Caco-2 (cell line): ENCODE results near the gene ITLN1. TPM values are rescaled to one million over a fixed set of nuclear protein-coding genes. Genes with fewer than 3 reads are reported as not detected.

Experiments used
- BruUV-seq: library from RNA; stranded (reverse); fragments of 400-500 nt; replicated peaks from 2 replicates; lab custom pipeline; 2021; lab: Mats Ljungman, UMichigan
- CTCF ChIA-PET: fragments of 300-600 bp; sonication (Branson Sonifier 250); formaldehyde crosslinking; loops from one replicate; lab custom pipeline; 2022; ENCODE audit warnings: antibody characterized with exemption; lab: Charles Lee
- POLR2A ChIA-PET: fragments of 300-600 bp; sonication (Branson Sonifier 250); formaldehyde crosslinking; loops from one replicate; lab custom pipeline; 2022; ENCODE audit warnings: antibody characterized with exemption; lab: Charles Lee
- DNase-seq, 2 experiments: peaks; one replicate each; pipeline versions ENCODE4 v3.0.0 to v3.0.0-alpha.2; 2020 to 2022
- H3K27me3 ChIP-seq: replicated peaks from 2 replicates; pipeline ENCODE4 v1.6.0; 2011; ENCODE audit warnings: low read length; ENCODE audit not compliant: control insufficient read depth, insufficient read depth
- H3K36me3 ChIP-seq: 2 replicates; pipeline ENCODE4 v1.5.1; 2011; ENCODE audit warnings: low read length; ENCODE audit not compliant: control insufficient read depth, insufficient read depth
- H3K4me1 ChIP-seq: fragments of 250-450 bp; sonication (Bioruptor Pico); 2 replicates; pipeline ENCODE4 v1.5.1; 2020; ENCODE audit warnings: mild to moderate bottlenecking
- H3K4me3 ChIP-seq: 2 replicates; pipeline ENCODE4 v1.5.1; 2011; ENCODE audit warnings: low read depth, mild to moderate bottlenecking, control low read depth, low read length
- H3K9me3 ChIP-seq: fragments of 250-450 bp; sonication (Bioruptor Pico); 2 replicates; pipeline ENCODE4 v1.5.1; 2020; ENCODE audit warnings: mild to moderate bottlenecking, moderate library complexity
- H3K27ac Mint-ChIP-seq: one replicate; pipeline ENCODE4 v1.8.0; 2022; ENCODE audit warnings: mixed read lengths; ENCODE audit not compliant: unreplicated experiment
- H3K27me3 Mint-ChIP-seq: one replicate; pipeline ENCODE4 v1.8.0; 2022; ENCODE audit warnings: mixed read lengths; ENCODE audit not compliant: insufficient read depth, unreplicated experiment
- H3K36me3 Mint-ChIP-seq: one replicate; pipeline ENCODE4 v1.8.0; 2022; ENCODE audit warnings: mild to moderate bottlenecking, mixed read lengths; ENCODE audit not compliant: insufficient read depth, unreplicated experiment
- H3K4me1 Mint-ChIP-seq: one replicate; pipeline ENCODE4 v1.8.0; 2022; ENCODE audit warnings: low read depth, mixed read lengths; ENCODE audit not compliant: unreplicated experiment
- H3K4me3 Mint-ChIP-seq: one replicate; pipeline ENCODE4 v1.8.0; 2022; ENCODE audit warnings: mild to moderate bottlenecking, moderate library complexity, mixed read lengths; ENCODE audit not compliant: unreplicated experiment
- H3K9me3 Mint-ChIP-seq: one replicate; pipeline ENCODE4 v1.8.0; 2022; ENCODE audit warnings: mixed read lengths; ENCODE audit not compliant: unreplicated experiment
- intact Hi-C: fragments of 100-400 bp; cut with micrococcal nuclease; formaldehyde crosslinking; loops from one replicate; pipeline ENCODE4 v1.10.0; 2022; ENCODE audit not compliant: unreplicated experiment
- total RNA-seq: library from RNA; stranded (reverse); gene quantifications from 2 replicates; pipeline ENCODE4 v1.2.3, GENCODE V29; 2022
- TF ChIP-seq, protein P1 (sequence below), 2 experiments: fragments of 200-600 bp in 1 of 2; IDR thresholded peaks; 1 replicate in 1 of 2; 2 replicates in 1 of 2; pipeline versions ENCODE4 v1.5.1 to v1.8.0; 2011 to 2022; ENCODE audit warnings: antibody characterized with exemption in 1 of 2, control low read depth in 1 of 2, inconsistent platforms in 1 of 2, low read depth in 1 of 2, low read length in 1 of 2, mild to moderate bottlenecking in 1 of 2, moderate library complexity in 1 of 2; ENCODE audit not compliant: insufficient read depth in 1 of 2, severe bottlenecking in 1 of 2, unreplicated experiment in 1 of 2

ITLN1 gene
- total RNA-seq, 1 experiment from 2014 or later, result not detected

- no TSS peak for BruUV-seq
- Mint-ChIP-seq H3K27me3 (no peaks in the 10 kb centered on the region), H3K27ac (no peak overlapping the region), H3K4me3 (no peak overlapping the region), H3K4me1 (peaks cover 30% of the 10 kb centered on the region), H3K9me3 (peaks cover 12% of the 10 kb centered on the region), H3K36me3 (no peaks in the 10 kb centered on the region)
- Histone ChIP-seq H3K4me3 (no peak overlapping the region), H3K27me3 (no peaks in the 10 kb centered on the region), H3K4me1 (peaks cover 10% of the 10 kb centered on the region), H3K36me3 (no peaks in the 10 kb centered on the region), H3K9me3 (no peaks in the 10 kb centered on the region)
- POLR2A ChIA-PET, result no interaction called here
- intact Hi-C loops, result no loop called here
- CTCF ChIA-PET, result no interaction called here
- DNase-seq, result no peak
- TF ChIP-seq, protein P1, sequence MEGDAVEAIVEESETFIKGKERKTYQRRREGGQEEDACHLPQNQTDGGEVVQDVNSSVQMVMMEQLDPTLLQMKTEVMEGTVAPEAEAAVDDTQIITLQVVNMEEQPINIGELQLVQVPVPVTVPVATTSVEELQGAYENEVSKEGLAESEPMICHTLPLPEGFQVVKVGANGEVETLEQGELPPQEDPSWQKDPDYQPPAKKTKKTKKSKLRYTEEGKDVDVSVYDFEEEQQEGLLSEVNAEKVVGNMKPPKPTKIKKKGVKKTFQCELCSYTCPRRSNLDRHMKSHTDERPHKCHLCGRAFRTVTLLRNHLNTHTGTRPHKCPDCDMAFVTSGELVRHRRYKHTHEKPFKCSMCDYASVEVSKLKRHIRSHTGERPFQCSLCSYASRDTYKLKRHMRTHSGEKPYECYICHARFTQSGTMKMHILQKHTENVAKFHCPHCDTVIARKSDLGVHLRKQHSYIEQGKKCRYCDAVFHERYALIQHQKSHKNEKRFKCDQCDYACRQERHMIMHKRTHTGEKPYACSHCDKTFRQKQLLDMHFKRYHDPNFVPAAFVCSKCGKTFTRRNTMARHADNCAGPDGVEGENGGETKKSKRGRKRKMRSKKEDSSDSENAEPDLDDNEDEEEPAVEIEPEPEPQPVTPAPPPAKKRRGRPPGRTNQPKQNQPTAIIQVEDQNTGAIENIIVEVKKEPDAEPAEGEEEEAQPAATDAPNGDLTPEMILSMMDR (IDR thresholded peaks at IDR 0.05; ENCODE audit: insufficient read depth in 1 of 2, low read depth in 1 of 2, low read length in 1 of 2, severe bottlenecking in 1 of 2, unreplicated experiment in 1 of 2), result no peak
Observed at GRCh38 chr1:160880216-160880615, 4.8 kb downstream of the ITLN1 start.

DNA sequence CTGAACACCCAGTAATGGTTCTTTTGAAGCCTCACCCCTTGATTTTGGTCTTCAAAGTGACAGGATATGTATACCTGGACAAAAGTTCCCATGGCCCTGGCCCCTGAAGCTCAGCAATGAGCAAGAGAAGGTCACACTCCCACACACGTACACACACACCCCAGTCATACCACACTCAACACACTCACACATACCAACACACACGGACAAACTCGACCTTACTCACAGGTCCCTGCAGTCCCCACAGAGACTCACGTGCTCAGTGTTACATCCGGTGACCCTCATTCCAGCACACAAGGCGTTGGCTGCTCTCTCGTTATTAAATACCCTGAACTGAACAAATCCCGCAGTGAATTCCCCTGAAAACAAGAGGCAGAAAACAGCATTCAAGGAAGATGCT is 5.9 kb downstream of the ITLN1 start:
- Mint-ChIP-seq H3K4me1 (peaks cover 37% of the 10 kb centered on the region), H3K9me3 (peaks cover 12% of the 10 kb centered on the region), H3K36me3 (no peaks in the 10 kb centered on the region), H3K27ac (no peak overlapping the region), H3K4me3 (no peak overlapping the region), H3K27me3 (no peaks in the 10 kb centered on the region)
- DNase-seq, result no peak
- TF ChIP-seq, protein P1 (IDR thresholded peaks at IDR 0.05; ENCODE audit: insufficient read depth in 1 of 2, low read depth in 1 of 2, low read length in 1 of 2, severe bottlenecking in 1 of 2, unreplicated experiment in 1 of 2), result no peak
- BruUV-seq, result no TSS peak
- no peaks in the 10 kb centered on the region for H3K36me3 ChIP-seq
- peaks cover 18% of the 10 kb centered on the region for H3K4me1 ChIP-seq
- intact Hi-C loops, result no loop called here
- H3K27me3 ChIP-seq, result no peaks in the 10 kb centered on the region
- CTCF ChIA-PET, result no interaction called here
- no peak overlapping the region for H3K4me3 ChIP-seq
- POLR2A ChIA-PET, result no interaction called here
- no peaks in the 10 kb centered on the region for H3K9me3 ChIP-seq

- peaks cover 12% of the 10 kb centered on the region for H3K9me3 Mint-ChIP-seq
- H3K27me3 Mint-ChIP-seq, result no peaks in the 10 kb centered on the region
- no peaks in the 10 kb centered on the region for H3K27me3 ChIP-seq
- H3K36me3 Mint-ChIP-seq, result no peaks in the 10 kb centered on the region
- DNase-seq, result no peak
- no TSS peak for BruUV-seq
- CTCF ChIA-PET, result no interaction called here
- H3K4me3 Mint-ChIP-seq, result no peak overlapping the region
- peaks cover 30% of the 10 kb centered on the region for H3K4me1 Mint-ChIP-seq
- H3K4me3 ChIP-seq, result no peak overlapping the region
- TF ChIP-seq, protein P1 (IDR thresholded peaks at IDR 0.05; ENCODE audit: insufficient read depth in 1 of 2, low read depth in 1 of 2, low read length in 1 of 2, severe bottlenecking in 1 of 2, unreplicated experiment in 1 of 2), result no peak
- intact Hi-C loops, result no loop called here
- H3K36me3 ChIP-seq, result no peaks in the 10 kb centered on the region
- POLR2A ChIA-PET, result no interaction called here
- H3K4me1 ChIP-seq, result peaks cover 18% of the 10 kb centered on the region
- H3K27ac Mint-ChIP-seq, result peak overlapping the region; percentile 12
- H3K9me3 ChIP-seq, result peaks cover 5% of the 10 kb centered on the region; the same call in 1 of the 2 replicates
Observed at GRCh38 chr1:160877221-160877620, 7.8 kb downstream of the ITLN1 start.
